K562 (cell line): Measurements from ENCODE around the gene GAS1. TPM values are rescaled to one million over a fixed set of nuclear protein-coding genes. Genes with fewer than 3 reads are reported as not detected.

Experiments used
- ATAC-seq: fragments of 200-7000 bp; cut with Tn5 transposase; 3 replicates; pipeline ENCODE4 v1.9.1; 2020; ENCODE audit warnings: moderate library complexity
- BruUV-seq: library from RNA; stranded (reverse); fragments of 400-500 nt; replicated peaks from 2 replicates; lab custom pipeline; 2021; lab: Mats Ljungman, UMichigan
- CTCF ChIA-PET: fragments of 300-600 bp; formaldehyde crosslinking; extraction: SDS; loops from one replicate; lab custom pipeline; 2021; ENCODE audit warnings: low intra/inter-chr PET ratio; lab: Yijun Ruan, JAX
- POLR2A ChIA-PET: fragments of 300-600, 350-650 bp; sonication (Branson Sonifier 250); formaldehyde crosslinking; extraction: SDS; loops from one replicate; lab custom pipeline; 2021; ENCODE audit warnings: antibody characterized with exemption, inconsistent platforms; lab: Yijun Ruan, JAX
- DNase-seq, 4 experiments: peaks; one replicate each; pipeline versions ENCODE4 v3.0.0 to v3.0.0-alpha.2; 2011 to 2018; ENCODE audit warnings: low spot score in 3 of 4, mixed read lengths in 3 of 4; ENCODE audit errors: extremely low read depth in 1 of 4
- FAIRE-seq: peaks from 2 replicates; lab custom pipeline; 2011; peaks lifted over from hg19 to GRCh38; lab: Jason Lieb, UNC
- H2AFZ ChIP-seq: 2 replicates; pipeline ENCODE4 v1.6.0; 2011; ENCODE audit warnings: low read depth, low read length, control low read depth, inconsistent platforms
- H3K27ac ChIP-seq: fragments of 200-600 bp; 3 replicates; pipeline ENCODE4 v1.8.0; 2011; ENCODE audit warnings: low read depth, mild to moderate bottlenecking, control low read depth, inconsistent platforms, low read length, moderate library complexity, mixed read lengths; ENCODE audit errors: extremely low read depth
- H3K27me3 ChIP-seq, 2 experiments: fragments of 300-600 bp in 1 of 2; 2 replicates in 1 of 2; 3 replicates in 1 of 2; pipeline versions ENCODE4 v1.6.0 to v1.8.0; 2011; ENCODE audit warnings: inconsistent platforms in 2 of 2, low read length in 2 of 2, mild to moderate bottlenecking in 1 of 2, mixed read lengths in 1 of 2, moderate library complexity in 1 of 2; ENCODE audit not compliant: control insufficient read depth in 2 of 2, insufficient read depth in 2 of 2
- H3K36me3 ChIP-seq: fragments of 300-600 bp; 3 replicates; pipeline ENCODE4 v1.8.0; 2011; ENCODE audit warnings: mild to moderate bottlenecking, low read length, inconsistent platforms; ENCODE audit not compliant: control insufficient read depth, insufficient read depth
- H3K4me1 ChIP-seq, 2 experiments: fragments of 200-600 bp in 1 of 2; replicated peaks in 1 of 2; 2 replicates in 1 of 2; 3 replicates in 1 of 2; pipeline versions ENCODE4 v1.5.1 to v1.8.0; 2011; ENCODE audit warnings: inconsistent platforms in 2 of 2, low read length in 2 of 2, mild to moderate bottlenecking in 1 of 2, mixed read lengths in 1 of 2, moderate library complexity in 1 of 2; ENCODE audit not compliant: control insufficient read depth in 2 of 2, insufficient read depth in 2 of 2
- H3K4me2 ChIP-seq: 2 replicates; pipeline ENCODE4 v1.6.1; 2011; ENCODE audit warnings: low read length, control low read depth, inconsistent platforms, mixed read lengths; ENCODE audit not compliant: insufficient read depth
- H3K4me3 ChIP-seq: fragments of 200-600 bp; sonication (generic), shearing (Covaris generic); 2 replicates; pipeline ENCODE4 v1.5.1; 2016; ENCODE audit warnings: control low read depth, inconsistent platforms
- H3K79me2 ChIP-seq: fragments of 200-600 bp; 3 replicates; pipeline ENCODE4 v1.8.0; 2011; ENCODE audit warnings: low read length, inconsistent platforms; ENCODE audit not compliant: control insufficient read depth, insufficient read depth
- H3K9ac ChIP-seq, 2 experiments: 2 replicates each; pipeline versions ENCODE4 v1.6.0 to v1.6.1; 2011; ENCODE audit warnings: low read depth in 2 of 2, low read length in 2 of 2, control low read depth in 1 of 2, inconsistent platforms in 1 of 2, mild to moderate bottlenecking in 1 of 2, mixed read lengths in 1 of 2; ENCODE audit not compliant: insufficient read depth in 1 of 2
- H3K9me1 ChIP-seq: one replicate; pipeline ENCODE4 v1.6.0; 2011; ENCODE audit warnings: inconsistent platforms, mild to moderate bottlenecking, low read length, moderate library complexity; ENCODE audit not compliant: control insufficient read depth, insufficient read depth
- H3K9me3 ChIP-seq: replicated peaks from 2 replicates; pipeline ENCODE4 v1.5.1; 2011; ENCODE audit warnings: low read depth, low read length, inconsistent platforms; ENCODE audit not compliant: control insufficient read depth, insufficient read depth
- H4K20me1 ChIP-seq: replicated peaks from 2 replicates; pipeline ENCODE4 v1.6.1; 2011; ENCODE audit warnings: low read length, inconsistent platforms, mixed read lengths; ENCODE audit not compliant: control insufficient read depth, insufficient read depth
- SREBF1 ChIP-seq: fragments of 150-350 bp; IDR thresholded peaks from 2 replicates; pipeline ENCODE4 v1.6.1; 2014; ENCODE audit warnings: antibody characterized with exemption, low read depth, low read length, borderline replicate concordance
- TCF7 ChIP-seq: sonication (generic); IDR thresholded peaks from 2 replicates; pipeline ENCODE4 v1.6.1; 2016; ENCODE audit warnings: antibody characterized with exemption, borderline replicate concordance
- ZKSCAN8 ChIP-seq: fragments of 200-800 bp; sonication (Bioruptor generic); IDR thresholded peaks from 2 replicates; pipeline ENCODE4 v1.6.1; 2016; ENCODE audit warnings: missing genetic modification characterization, missing compliant biosample characterization
- ZNF445 ChIP-seq: fragments of 250-450 bp; sonication (Bioruptor Pico); IDR thresholded peaks from 2 replicates; pipeline ENCODE4 v1.4.0; 2020; ENCODE audit warnings: low read depth, mild to moderate bottlenecking, moderate library complexity
- ZNF75A ChIP-seq: fragments of 450-650 bp; formaldehyde crosslinking; IDR thresholded peaks from 2 replicates; pipeline ENCODE4 v1.4.0; 2020; ENCODE audit warnings: mild to moderate bottlenecking
- WGBS: fragments of 100-300 bp; shearing (Covaris generic); methylation state at CpG from one replicate; pipeline ENCODE4 v1.1.6; 2016; ENCODE audit warnings: low coverage, mixed read lengths; ENCODE audit not compliant: insufficient coverage; ENCODE audit errors: missing lambda C conversion rate; 5-methylcytosine and 5-hydroxymethylcytosine counted together
- in situ Hi-C: fragments of 300-500 bp; cut with MboI; formaldehyde crosslinking; loops from 4 replicates; pipeline ENCODE4 v1.15.0; 2018; ENCODE audit warnings: inconsistent platforms, mixed read lengths
- intact Hi-C: fragments of 100-400 bp; cut with micrococcal nuclease; formaldehyde crosslinking; loops from 2 replicates; pipeline ENCODE4 v1.14.2; 2022
- polyA plus RNA-seq, 8 experiments: library from polyadenylated mRNA; depleted of rRNA in 4 of 8; stranded (reverse) in 5 of 8; unstranded in 3 of 8; fragments of >200 nt; fragmentation: Nextera tagmentation in 2 of 8; fragmentation: Illumina TruSeq in 1 of 8; extraction: Ambion mirVana in 2 of 8; extraction: Trizol in 1 of 8; gene quantifications; 2 replicates each; pipeline versions ENCODE4 v1.2.1 to v1.2.3, GENCODE V29; 2011 to 2014; ENCODE audit warnings: inconsistent platforms in 1 of 8, missing spikeins in 1 of 8
- total RNA-seq, 7 experiments: library from RNA; depleted of rRNA in 6 of 7; stranded (reverse); fragments of >200 nt in 6 of 7; fragmentation: Illumina TruSeq in 2 of 7; extraction: Trizol in 2 of 7; gene quantifications; 2 replicates each; pipeline versions ENCODE4 v1.2.1 to v1.2.3, GENCODE V29; 2011 to 2021; ENCODE audit warnings: low replicate concordance in 1 of 7
- TF ChIP-seq, protein P1 (sequence below): fragments of 250-450 bp; sonication (Bioruptor Pico); IDR thresholded peaks from 2 replicates; pipeline ENCODE4 v1.5.0; 2021; ENCODE audit warnings: mild to moderate bottlenecking, moderate library complexity
- TF ChIP-seq, protein P2 (sequence below): fragments of 450-650 bp; IDR thresholded peaks from 2 replicates; pipeline ENCODE4 v1.7.1; 2018; ENCODE audit warnings: mild to moderate bottlenecking, low read depth; ENCODE audit not compliant: partially characterized antibody
- TF ChIP-seq, protein P3 (sequence below): sonication (generic); formaldehyde crosslinking; IDR thresholded peaks from 2 replicates; pipeline ENCODE4 v1.8.1; 2022; ENCODE audit warnings: missing genetic modification reagents

GAS1 gene
- total and polyA plus RNA-seq, 9 of the 15 experiments (the other 6 are each of a cell fraction or from before 2014, with no cell fraction given): 0.07 to 0.09 TPM; not detected in 7

DNA sequence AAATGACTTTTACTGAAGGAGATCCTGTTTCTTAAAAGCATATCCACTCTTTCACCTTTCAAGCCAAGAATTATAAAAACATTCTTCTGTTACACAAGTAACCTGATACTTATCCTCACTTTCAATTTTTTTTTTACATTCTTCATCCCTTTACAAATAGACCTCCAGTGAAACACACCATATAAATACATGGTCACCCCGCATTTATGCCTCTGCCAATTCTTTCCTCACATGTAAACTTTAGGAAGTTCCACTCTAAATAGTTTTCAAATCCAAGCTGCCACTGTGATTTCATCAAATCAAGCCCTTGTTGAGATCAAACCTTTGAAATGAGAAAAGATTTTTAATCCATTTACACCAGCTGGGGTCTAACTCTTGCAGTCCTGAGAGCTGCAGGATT lies 40.0 kb downstream of the GAS1 start:
- H3K4me3 ChIP-seq: no peak overlapping the region
- ATAC-seq (no peak), FAIRE-seq (no peak), DNase-seq (no peak)
- no peaks in the 10 kb centered on the region for H3K9me3 ChIP-seq
- H3K36me3 ChIP-seq: no peaks in the 10 kb centered on the region
- no peaks in the 10 kb centered on the region for H3K79me2 ChIP-seq
- no peaks in the 10 kb centered on the region for H4K20me1 ChIP-seq
- H3K4me1 ChIP-seq: no peaks in the 10 kb centered on the region
- no peak overlapping the region for H3K9ac ChIP-seq
- CTCF ChIA-PET: no interaction called here
- H3K27me3 ChIP-seq: peaks cover 0 to 4% of the 10 kb centered on the region in 2 experiments; a peak in 1 of 5 replicates
- POLR2A ChIA-PET: no interaction called here
- H3K4me2 ChIP-seq: no peak overlapping the region
- in situ Hi-C loops: no loop called here
- no peak overlapping the region for H3K27ac ChIP-seq
- intact Hi-C loops: no loop called here
- no TSS peak for BruUV-seq
- no peak overlapping the region for H2AFZ ChIP-seq
- H3K9me1 ChIP-seq: no peaks in the 10 kb centered on the region
- WGBS: 0% methylated on average over 1 of the region's 1 CpG
- TF ChIP-seq ZNF75A (CRISPR knock-in tag) (no peak), TCF7 (no peak), ZNF445 (CRISPR knock-in tag) (no peak), ZKSCAN8 (CRISPR knock-in tag) (no peak), SREBF1 (no peak)
- TF ChIP-seq, protein P1, sequence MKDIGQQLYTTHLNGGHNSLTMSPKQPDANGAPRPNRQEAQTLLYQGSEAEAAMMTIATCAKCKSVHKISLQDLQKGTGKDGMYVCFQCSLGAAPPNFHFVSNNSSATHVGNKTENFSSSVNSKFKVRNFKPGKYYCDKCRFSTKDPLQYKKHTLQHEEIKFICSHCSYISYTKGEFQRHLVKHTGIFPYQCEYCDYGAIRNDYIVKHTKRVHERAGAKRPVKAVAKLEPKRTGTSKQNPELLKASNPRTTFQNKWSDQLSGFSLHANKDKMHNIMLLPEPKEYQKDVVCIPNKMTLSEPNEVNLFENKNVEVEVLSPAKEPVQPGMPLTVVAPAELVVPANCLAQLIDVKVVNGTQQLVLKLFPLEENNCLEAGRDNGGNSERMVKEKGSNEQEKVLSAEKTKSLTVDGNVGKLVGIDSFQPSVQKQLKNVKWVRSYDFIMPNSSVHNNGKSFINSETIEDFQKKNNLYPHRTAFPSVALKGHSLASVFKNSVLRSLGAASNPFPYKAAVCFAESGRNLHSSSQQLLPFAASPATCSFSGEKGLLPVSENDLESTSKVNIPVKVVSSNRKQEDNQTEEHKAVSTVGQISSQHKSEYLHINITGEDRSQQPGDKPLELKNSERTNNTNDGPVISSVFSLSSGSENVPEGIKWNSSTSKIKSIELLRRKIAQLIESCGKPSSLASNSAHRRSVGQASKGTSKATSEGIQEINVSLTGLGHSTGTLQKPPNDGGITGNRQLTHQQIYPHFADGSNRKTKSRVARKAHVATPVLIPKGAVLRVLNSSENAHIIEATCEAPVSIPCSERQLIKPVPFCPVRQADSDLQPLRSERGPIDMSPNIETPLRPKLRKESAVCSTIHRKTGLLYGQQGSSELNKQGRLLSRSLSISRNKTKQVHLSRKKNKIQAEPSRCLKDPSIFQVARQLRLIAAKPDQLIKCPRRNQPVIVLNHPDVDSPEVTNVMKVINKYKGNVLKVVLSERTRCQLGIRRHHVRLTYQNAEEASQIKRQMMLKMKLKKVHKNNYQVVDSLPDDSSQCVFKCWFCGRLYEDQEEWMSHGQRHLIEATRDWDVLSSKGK: no peak
- TF ChIP-seq, protein P2, sequence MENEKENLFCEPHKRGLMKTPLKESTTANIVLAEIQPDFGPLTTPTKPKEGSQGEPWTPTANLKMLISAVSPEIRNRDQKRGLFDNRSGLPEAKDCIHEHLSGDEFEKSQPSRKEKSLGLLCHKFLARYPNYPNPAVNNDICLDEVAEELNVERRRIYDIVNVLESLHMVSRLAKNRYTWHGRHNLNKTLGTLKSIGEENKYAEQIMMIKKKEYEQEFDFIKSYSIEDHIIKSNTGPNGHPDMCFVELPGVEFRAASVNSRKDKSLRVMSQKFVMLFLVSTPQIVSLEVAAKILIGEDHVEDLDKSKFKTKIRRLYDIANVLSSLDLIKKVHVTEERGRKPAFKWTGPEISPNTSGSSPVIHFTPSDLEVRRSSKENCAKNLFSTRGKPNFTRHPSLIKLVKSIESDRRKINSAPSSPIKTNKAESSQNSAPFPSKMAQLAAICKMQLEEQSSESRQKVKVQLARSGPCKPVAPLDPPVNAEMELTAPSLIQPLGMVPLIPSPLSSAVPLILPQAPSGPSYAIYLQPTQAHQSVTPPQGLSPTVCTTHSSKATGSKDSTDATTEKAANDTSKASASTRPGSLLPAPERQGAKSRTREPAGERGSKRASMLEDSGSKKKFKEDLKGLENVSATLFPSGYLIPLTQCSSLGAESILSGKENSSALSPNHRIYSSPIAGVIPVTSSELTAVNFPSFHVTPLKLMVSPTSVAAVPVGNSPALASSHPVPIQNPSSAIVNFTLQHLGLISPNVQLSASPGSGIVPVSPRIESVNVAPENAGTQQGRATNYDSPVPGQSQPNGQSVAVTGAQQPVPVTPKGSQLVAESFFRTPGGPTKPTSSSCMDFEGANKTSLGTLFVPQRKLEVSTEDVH: no peak
- TF ChIP-seq, protein P3, sequence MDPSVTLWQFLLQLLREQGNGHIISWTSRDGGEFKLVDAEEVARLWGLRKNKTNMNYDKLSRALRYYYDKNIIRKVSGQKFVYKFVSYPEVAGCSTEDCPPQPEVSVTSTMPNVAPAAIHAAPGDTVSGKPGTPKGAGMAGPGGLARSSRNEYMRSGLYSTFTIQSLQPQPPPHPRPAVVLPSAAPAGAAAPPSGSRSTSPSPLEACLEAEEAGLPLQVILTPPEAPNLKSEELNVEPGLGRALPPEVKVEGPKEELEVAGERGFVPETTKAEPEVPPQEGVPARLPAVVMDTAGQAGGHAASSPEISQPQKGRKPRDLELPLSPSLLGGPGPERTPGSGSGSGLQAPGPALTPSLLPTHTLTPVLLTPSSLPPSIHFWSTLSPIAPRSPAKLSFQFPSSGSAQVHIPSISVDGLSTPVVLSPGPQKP: no peak
